GM21381 (cell line): ENCODE results near the gene QPRT.
"Not testable (repeated sequence)": the region's sequence is repeated elsewhere in the genome, so short reads cannot be mapped to it uniquely, and the experiment has no call there.

Experiments
- ATAC-seq: cut with Tn5 transposase; IDR thresholded peaks from one replicate; pipeline ENCODE4 v1.9.1; 2021; ENCODE audit warnings: mild to moderate bottlenecking, moderate library complexity; ENCODE audit not compliant: unreplicated experiment

QPRT gene

GRCh38 chr16:29744541-29745101 is 65.6 kb downstream of the QPRT start:
- no peak for ATAC-seq

- ATAC-seq, result peak; percentile 27
Observed at GRCh38 chr16:29745121-29745852, 66.3 kb downstream of the QPRT start.

- ATAC-seq, result peak; percentile 80
Observed at GRCh38 chr16:29745853-29746345, 66.9 kb downstream of the QPRT start, which contains the start of gene C16orf54. TSS of gene C16orf54 (minus strand) at chr16:29745990. CDS start at chr16:29744951, 1,039 bp downstream.

GRCh38 chr16:29746518-29746917 is 67.5 kb downstream of the QPRT start:
- ATAC-seq, result not testable (repeated sequence)
